SK-N-SH treated with all-trans-retinoic acid at 6 μM for 48 hours (cell line): ENCODE measurements around the gene SEMA5B.

ENCODE experiments used
- ATAC-seq: fragments of 200-7000 bp; cut with Tn5 transposase; 3 replicates; pipeline ENCODE4 v1.9.1; 2020; ENCODE audit warnings: mild to moderate bottlenecking, moderate library complexity
- ARNTL ChIP-seq: fragments of 450-650 bp; formaldehyde crosslinking; IDR thresholded peaks from 2 replicates; pipeline ENCODE4 v1.5.0; 2020; ENCODE audit warnings: low read depth, mild to moderate bottlenecking, moderate library complexity, borderline replicate concordance
- BACH2 ChIP-seq: fragments of 250-450 bp; sonication (Bioruptor Pico); IDR thresholded peaks from 2 replicates; pipeline ENCODE4 v1.9.0; 2021; ENCODE audit warnings: mild to moderate bottlenecking, borderline replicate concordance
- CSDC2 ChIP-seq: fragments of 250-450 bp; sonication (Bioruptor Pico); IDR thresholded peaks from 2 replicates; pipeline ENCODE4 v1.5.0; 2020; ENCODE audit warnings: mild to moderate bottlenecking, moderate library complexity
- CSRNP3 ChIP-seq: fragments of 250-450 bp; sonication (Bioruptor Pico); IDR thresholded peaks from 2 replicates; pipeline ENCODE4 v1.5.1; 2021; ENCODE audit warnings: mild to moderate bottlenecking, moderate library complexity
- ESRRG ChIP-seq: fragments of 250-450 bp; sonication (Bioruptor Pico); IDR thresholded peaks from 2 replicates; pipeline ENCODE4 v1.6.1; 2021; ENCODE audit warnings: mild to moderate bottlenecking
- GLIS3 ChIP-seq: fragments of 250-450 bp; sonication (Bioruptor Pico); IDR thresholded peaks from 2 replicates; pipeline ENCODE4 v1.5.0; 2020; ENCODE audit warnings: mild to moderate bottlenecking, moderate library complexity
- ISL1 ChIP-seq: fragments of 250-450 bp; sonication (Bioruptor Pico); IDR thresholded peaks from 2 replicates; pipeline ENCODE4 v2.1.2; 2022; ENCODE audit warnings: mild to moderate bottlenecking, moderate library complexity
- OSR1 ChIP-seq: fragments of 250-450 bp; sonication (Bioruptor Pico); IDR thresholded peaks from 2 replicates; pipeline ENCODE4 v1.8.0; 2022; ENCODE audit warnings: moderate library complexity, mild to moderate bottlenecking, inconsistent platforms
- PATZ1 ChIP-seq: fragments of 250-450 bp; sonication (Bioruptor Pico); IDR thresholded peaks from 2 replicates; pipeline ENCODE4 v1.8.0; 2020; ENCODE audit warnings: mild to moderate bottlenecking, moderate library complexity, borderline replicate concordance
- POU6F1 ChIP-seq: fragments of 250-450 bp; sonication (Bioruptor Pico); IDR thresholded peaks from 2 replicates; pipeline ENCODE4 v1.8.0; 2021; ENCODE audit warnings: low read depth, mild to moderate bottlenecking, moderate library complexity, borderline replicate concordance
- PPARA ChIP-seq: fragments of 250-450 bp; sonication (Bioruptor Pico); IDR thresholded peaks from 2 replicates; pipeline ENCODE4 v1.5.0; 2020; ENCODE audit warnings: mild to moderate bottlenecking, borderline replicate concordance
- RARB ChIP-seq: fragments of 250-450 bp; sonication (Bioruptor Pico); IDR thresholded peaks from 2 replicates; pipeline ENCODE4 v1.8.0; 2021; ENCODE audit warnings: mild to moderate bottlenecking, moderate library complexity
- SNAI2 ChIP-seq: fragments of 250-450 bp; sonication (Bioruptor Pico); IDR thresholded peaks from 2 replicates; pipeline ENCODE4 v1.5.0; 2020; ENCODE audit warnings: mild to moderate bottlenecking, moderate library complexity
- TCF4 ChIP-seq: fragments of 250-450 bp; sonication (Bioruptor Pico); IDR thresholded peaks from 2 replicates; pipeline ENCODE4 v1.8.0; 2021; ENCODE audit warnings: mild to moderate bottlenecking, moderate library complexity, borderline replicate concordance
- TOX ChIP-seq: fragments of 250-450 bp; sonication (Bioruptor Pico); IDR thresholded peaks from 2 replicates; pipeline ENCODE4 v1.8.0; 2021; ENCODE audit warnings: mild to moderate bottlenecking, moderate library complexity, borderline replicate concordance
- ZC3H10 ChIP-seq: fragments of 250-450 bp; sonication (Bioruptor Pico); IDR thresholded peaks from 2 replicates; pipeline ENCODE4 v1.5.1; 2021; ENCODE audit warnings: mild to moderate bottlenecking, moderate library complexity
- ZFP3 ChIP-seq: fragments of 250-450 bp; sonication (Bioruptor Pico); IDR thresholded peaks from 2 replicates; pipeline ENCODE4 v1.5.0; 2020; ENCODE audit warnings: mild to moderate bottlenecking, moderate library complexity
- ZNF565 ChIP-seq: fragments of 450-650 bp; formaldehyde crosslinking; conservative IDR thresholded peaks from 2 replicates; pipeline ENCODE4 v1.5.0; 2020; ENCODE audit warnings: low read depth, mild to moderate bottlenecking, moderate library complexity
- ZNF70 ChIP-seq: fragments of 450-650 bp; formaldehyde crosslinking; IDR thresholded peaks from 2 replicates; pipeline ENCODE4 v1.5.0; 2020; ENCODE audit warnings: mild to moderate bottlenecking, moderate library complexity
- ZNF8 ChIP-seq: fragments of 450-650 bp; formaldehyde crosslinking; IDR thresholded peaks from 2 replicates; pipeline ENCODE4 v1.5.0; 2020; ENCODE audit warnings: mild to moderate bottlenecking, moderate library complexity

Gene SEMA5B

GRCh38 chr3:123021996-123022510, 5.5 kb downstream of the SEMA5B start:
- TF ChIP-seq RARB (CRISPR knock-in tag): no peak
- TF ChIP-seq ISL1: no peak
- TF ChIP-seq ZC3H10 (CRISPR knock-in tag): no peak
- TF ChIP-seq BACH2 (CRISPR knock-in tag): no peak
- ATAC-seq: no peak

- TF ChIP-seq TCF4 (CRISPR knock-in tag) (no peak), POU6F1 (CRISPR knock-in tag) (no peak), ZNF70 (CRISPR knock-in tag) (no peak), ZFP3 (CRISPR knock-in tag) (no peak), ARNTL (CRISPR knock-in tag) (no peak), GLIS3 (CRISPR knock-in tag) (no peak), TOX (CRISPR knock-in tag) (no peak), OSR1 (CRISPR knock-in tag) (no peak), ZNF565 (no peak), ISL1 (no peak), ESRRG (CRISPR knock-in tag) (no peak), BACH2 (CRISPR knock-in tag) (no peak), CSDC2 (CRISPR knock-in tag) (no peak), RARB (CRISPR knock-in tag) (no peak), CSRNP3 (CRISPR knock-in tag) (no peak), ZNF8 (CRISPR knock-in tag) (no peak), PPARA (CRISPR knock-in tag) (no peak), PATZ1 (no peak)
- ATAC-seq: no peak
Observed at GRCh38 chr3:123021388-123021787, 6.2 kb downstream of the SEMA5B start.

GRCh38 chr3:123020709-123021108, 6.9 kb downstream of the SEMA5B start:
- no peak for TF ChIP-seq ARNTL (CRISPR knock-in tag)
- no peak for TF ChIP-seq TOX (CRISPR knock-in tag)
- no peak for TF ChIP-seq ISL1
- TF ChIP-seq PPARA (CRISPR knock-in tag): no peak
- no peak for TF ChIP-seq CSRNP3 (CRISPR knock-in tag)
- no peak for ATAC-seq

GRCh38 chr3:123019591-123019990, 8.0 kb downstream of the SEMA5B start:
- TF ChIP-seq ZNF565: no peak
- ATAC-seq: no peak

GRCh38 chr3:123019161-123019560, 8.4 kb downstream of the SEMA5B start:
- ATAC-seq: no peak
- TF ChIP-seq POU6F1 (CRISPR knock-in tag): no peak
- TF ChIP-seq OSR1 (CRISPR knock-in tag): no peak
- no peak for TF ChIP-seq ESRRG (CRISPR knock-in tag)
- no peak for TF ChIP-seq ARNTL (CRISPR knock-in tag)
- no peak for TF ChIP-seq ZNF8 (CRISPR knock-in tag)
- no peak for TF ChIP-seq GLIS3 (CRISPR knock-in tag)
- TF ChIP-seq ZNF70 (CRISPR knock-in tag): no peak
- no peak for TF ChIP-seq TCF4 (CRISPR knock-in tag)
- TF ChIP-seq SNAI2 (CRISPR knock-in tag): no peak
- TF ChIP-seq RARB (CRISPR knock-in tag): no peak
- TF ChIP-seq BACH2 (CRISPR knock-in tag): no peak
- TF ChIP-seq PATZ1: no peak
